K562 (cell line): ENCODE measurements around the gene LAPTM5. TPM values are rescaled to one million over a fixed set of nuclear protein-coding genes. Genes with fewer than 3 reads are reported as not detected.

Experiments
- CBX5 ChIP-seq: IDR thresholded peaks from 2 replicates; pipeline ENCODE4 v1.6.1; 2014; ENCODE audit warnings: low read depth, borderline replicate concordance
- HCFC1 ChIP-seq: IDR thresholded peaks from 2 replicates; pipeline ENCODE4 v1.6.1; 2012; ENCODE audit warnings: low read depth, low read length, improper control_type of control experiment
- HDGF ChIP-seq: fragments of 450-650 bp; IDR thresholded peaks from 2 replicates; pipeline ENCODE4 v1.6.1; 2016
- HNRNPK ChIP-seq: fragments of 200-400 bp; formaldehyde crosslinking; IDR thresholded peaks from one replicate; pipeline ENCODE4 v1.6.1; 2018; ENCODE audit warnings: mild to moderate bottlenecking, low read depth, low read length; ENCODE audit not compliant: poor library complexity, severe bottlenecking
- NFRKB ChIP-seq: fragments of 450-650 bp; IDR thresholded peaks from 2 replicates; pipeline ENCODE4 v1.6.1; 2016; ENCODE audit warnings: low read depth
- RBM15 ChIP-seq: fragments of 200-400 bp; formaldehyde crosslinking; IDR thresholded peaks from 2 replicates; pipeline ENCODE4 v1.6.1; 2018; ENCODE audit warnings: mild to moderate bottlenecking, low read length, moderate library complexity; ENCODE audit not compliant: insufficient read depth
- ZBTB49 ChIP-seq: sonication (generic); formaldehyde crosslinking; IDR thresholded peaks from 2 replicates; pipeline ENCODE4 v1.8.0; 2022; ENCODE audit warnings: missing genetic modification reagents, mild to moderate bottlenecking, borderline replicate concordance
- ZNF232 ChIP-seq: sonication (generic); formaldehyde crosslinking; IDR thresholded peaks from 2 replicates; pipeline ENCODE4 v1.8.0; 2022; ENCODE audit warnings: mild to moderate bottlenecking, missing genetic modification reagents
- ZNF561 ChIP-seq: fragments of 450-650 bp; formaldehyde crosslinking; conservative IDR thresholded peaks from 2 replicates; pipeline ENCODE4 v1.4.0; 2020; ENCODE audit warnings: mild to moderate bottlenecking, moderate library complexity
- polyA plus RNA-seq, 8 experiments: library from polyadenylated mRNA; depleted of rRNA in 4 of 8; stranded (reverse) in 5 of 8; unstranded in 3 of 8; fragments of >200 nt; fragmentation: Nextera tagmentation in 2 of 8; fragmentation: Illumina TruSeq in 1 of 8; extraction: Ambion mirVana in 2 of 8; extraction: Trizol in 1 of 8; gene quantifications; 2 replicates each; pipeline versions ENCODE4 v1.2.1 to v1.2.3, GENCODE V29; 2011 to 2014; ENCODE audit warnings: inconsistent platforms in 1 of 8, missing spikeins in 1 of 8
- total RNA-seq, 7 experiments: library from RNA; depleted of rRNA in 6 of 7; stranded (reverse); fragments of >200 nt in 6 of 7; fragmentation: Illumina TruSeq in 2 of 7; extraction: Trizol in 2 of 7; gene quantifications; 2 replicates each; pipeline versions ENCODE4 v1.2.1 to v1.2.3, GENCODE V29; 2011 to 2021; ENCODE audit warnings: low replicate concordance in 1 of 7
- TF ChIP-seq, protein P1 (sequence below): fragments of 250-450 bp; sonication (Bioruptor Pico); IDR thresholded peaks from 2 replicates; pipeline ENCODE4 v1.8.0; 2022; ENCODE audit warnings: moderate library complexity, mild to moderate bottlenecking, inconsistent platforms
- TF ChIP-seq, protein P2 (sequence below): fragments of 250-450 bp; sonication (Bioruptor Pico); IDR thresholded peaks from 2 replicates; pipeline ENCODE4 v1.4.0; 2020
- TF ChIP-seq, protein P3 (sequence below): fragments of 450-650 bp; formaldehyde crosslinking; IDR thresholded peaks from 2 replicates; pipeline ENCODE4 v1.4.0; 2022; ENCODE audit warnings: missing genetic modification characterization
- TF ChIP-seq, protein P4 (sequence below): sonication (generic); formaldehyde crosslinking; IDR thresholded peaks from 2 replicates; pipeline ENCODE4 v1.8.0; 2022; ENCODE audit warnings: missing genetic modification reagents, mild to moderate bottlenecking, borderline replicate concordance

Gene LAPTM5
- total and polyA plus RNA-seq, 9 of the 15 experiments (the other 6 are each of a cell fraction or from before 2014, with no cell fraction given) = 2.4 to 47.3 (median 20.3) TPM

- TF ChIP-seq, protein P1, sequence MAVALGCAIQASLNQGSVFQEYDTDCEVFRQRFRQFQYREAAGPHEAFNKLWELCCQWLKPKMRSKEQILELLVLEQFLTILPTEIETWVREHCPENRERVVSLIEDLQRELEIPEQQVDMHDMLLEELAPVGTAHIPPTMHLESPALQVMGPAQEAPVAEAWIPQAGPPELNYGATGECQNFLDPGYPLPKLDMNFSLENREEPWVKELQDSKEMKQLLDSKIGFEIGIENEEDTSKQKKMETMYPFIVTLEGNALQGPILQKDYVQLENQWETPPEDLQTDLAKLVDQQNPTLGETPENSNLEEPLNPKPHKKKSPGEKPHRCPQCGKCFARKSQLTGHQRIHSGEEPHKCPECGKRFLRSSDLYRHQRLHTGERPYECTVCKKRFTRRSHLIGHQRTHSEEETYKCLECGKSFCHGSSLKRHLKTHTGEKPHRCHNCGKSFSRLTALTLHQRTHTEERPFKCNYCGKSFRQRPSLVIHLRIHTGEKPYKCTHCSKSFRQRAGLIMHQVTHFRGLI = peak; percentile 77
- peak; percentile 89; the same call in 1 of the 2 replicates for TF ChIP-seq ZNF232
- no peak for TF ChIP-seq RBM15
- peak; percentile 39; the same call in 1 of the 2 replicates for TF ChIP-seq HDGF
- TF ChIP-seq, protein P2, sequence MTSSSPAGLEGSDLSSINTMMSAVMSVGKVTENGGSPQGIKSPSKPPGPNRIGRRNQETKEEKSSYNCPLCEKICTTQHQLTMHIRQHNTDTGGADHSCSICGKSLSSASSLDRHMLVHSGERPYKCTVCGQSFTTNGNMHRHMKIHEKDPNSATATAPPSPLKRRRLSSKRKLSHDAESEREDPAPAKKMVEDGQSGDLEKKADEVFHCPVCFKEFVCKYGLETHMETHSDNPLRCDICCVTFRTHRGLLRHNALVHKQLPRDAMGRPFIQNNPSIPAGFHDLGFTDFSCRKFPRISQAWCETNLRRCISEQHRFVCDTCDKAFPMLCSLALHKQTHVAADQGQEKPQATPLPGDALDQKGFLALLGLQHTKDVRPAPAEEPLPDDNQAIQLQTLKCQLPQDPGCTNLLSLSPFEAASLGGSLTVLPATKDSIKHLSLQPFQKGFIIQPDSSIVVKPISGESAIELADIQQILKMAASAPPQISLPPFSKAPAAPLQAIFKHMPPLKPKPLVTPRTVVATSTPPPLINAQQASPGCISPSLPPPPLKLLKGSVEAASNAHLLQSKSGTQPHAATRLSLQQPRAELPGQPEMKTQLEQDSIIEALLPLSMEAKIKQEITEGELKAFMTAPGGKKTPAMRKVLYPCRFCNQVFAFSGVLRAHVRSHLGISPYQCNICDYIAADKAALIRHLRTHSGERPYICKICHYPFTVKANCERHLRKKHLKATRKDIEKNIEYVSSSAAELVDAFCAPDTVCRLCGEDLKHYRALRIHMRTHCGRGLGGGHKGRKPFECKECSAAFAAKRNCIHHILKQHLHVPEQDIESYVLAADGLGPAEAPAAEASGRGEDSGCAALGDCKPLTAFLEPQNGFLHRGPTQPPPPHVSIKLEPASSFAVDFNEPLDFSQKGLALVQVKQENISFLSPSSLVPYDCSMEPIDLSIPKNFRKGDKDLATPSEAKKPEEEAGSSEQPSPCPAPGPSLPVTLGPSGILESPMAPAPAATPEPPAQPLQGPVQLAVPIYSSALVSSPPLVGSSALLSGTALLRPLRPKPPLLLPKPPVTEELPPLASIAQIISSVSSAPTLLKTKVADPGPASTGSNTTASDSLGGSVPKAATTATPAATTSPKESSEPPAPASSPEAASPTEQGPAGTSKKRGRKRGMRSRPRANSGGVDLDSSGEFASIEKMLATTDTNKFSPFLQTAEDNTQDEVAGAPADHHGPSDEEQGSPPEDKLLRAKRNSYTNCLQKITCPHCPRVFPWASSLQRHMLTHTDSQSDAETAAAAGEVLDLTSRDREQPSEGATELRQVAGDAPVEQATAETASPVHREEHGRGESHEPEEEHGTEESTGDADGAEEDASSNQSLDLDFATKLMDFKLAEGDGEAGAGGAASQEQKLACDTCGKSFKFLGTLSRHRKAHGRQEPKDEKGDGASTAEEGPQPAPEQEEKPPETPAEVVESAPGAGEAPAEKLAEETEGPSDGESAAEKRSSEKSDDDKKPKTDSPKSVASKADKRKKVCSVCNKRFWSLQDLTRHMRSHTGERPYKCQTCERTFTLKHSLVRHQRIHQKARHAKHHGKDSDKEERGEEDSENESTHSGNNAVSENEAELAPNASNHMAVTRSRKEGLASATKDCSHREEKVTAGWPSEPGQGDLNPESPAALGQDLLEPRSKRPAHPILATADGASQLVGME (CRISPR knock-in tag) = peak; percentile 61; the same call in 1 of the 2 replicates
- peak; percentile 97 for TF ChIP-seq NFRKB
- no peak for TF ChIP-seq HNRNPK
- TF ChIP-seq, protein P3, sequence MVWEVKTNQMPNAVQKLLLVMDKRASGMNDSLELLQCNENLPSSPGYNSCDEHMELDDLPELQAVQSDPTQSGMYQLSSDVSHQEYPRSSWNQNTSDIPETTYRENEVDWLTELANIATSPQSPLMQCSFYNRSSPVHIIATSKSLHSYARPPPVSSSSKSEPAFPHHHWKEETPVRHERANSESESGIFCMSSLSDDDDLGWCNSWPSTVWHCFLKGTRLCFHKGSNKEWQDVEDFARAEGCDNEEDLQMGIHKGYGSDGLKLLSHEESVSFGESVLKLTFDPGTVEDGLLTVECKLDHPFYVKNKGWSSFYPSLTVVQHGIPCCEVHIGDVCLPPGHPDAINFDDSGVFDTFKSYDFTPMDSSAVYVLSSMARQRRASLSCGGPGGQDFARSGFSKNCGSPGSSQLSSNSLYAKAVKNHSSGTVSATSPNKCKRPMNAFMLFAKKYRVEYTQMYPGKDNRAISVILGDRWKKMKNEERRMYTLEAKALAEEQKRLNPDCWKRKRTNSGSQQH (CRISPR knock-in tag) = peak; percentile 36
- TF ChIP-seq, protein P4, sequence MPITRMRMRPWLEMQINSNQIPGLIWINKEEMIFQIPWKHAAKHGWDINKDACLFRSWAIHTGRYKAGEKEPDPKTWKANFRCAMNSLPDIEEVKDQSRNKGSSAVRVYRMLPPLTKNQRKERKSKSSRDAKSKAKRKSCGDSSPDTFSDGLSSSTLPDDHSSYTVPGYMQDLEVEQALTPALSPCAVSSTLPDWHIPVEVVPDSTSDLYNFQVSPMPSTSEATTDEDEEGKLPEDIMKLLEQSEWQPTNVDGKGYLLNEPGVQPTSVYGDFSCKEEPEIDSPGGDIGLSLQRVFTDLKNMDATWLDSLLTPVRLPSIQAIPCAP (CRISPR knock-in tag) = peak; percentile 69; the same call in 1 of the 2 replicates
- 0 out of 2 replicates have a peak, but pooled peaks have one; percentile 45 for TF ChIP-seq ZNF561 (CRISPR knock-in tag)
- TF ChIP-seq ZBTB49 (CRISPR knock-in tag) = peak; percentile 87; the same call in 1 of the 2 replicates
- no peak for TF ChIP-seq HCFC1
- TF ChIP-seq CBX5 = 0 out of 2 replicates have a peak, but pooled peaks have one; percentile 57
Measured at GRCh38 chr1:30778154-30778978, 20.8 kb upstream of the LAPTM5 start (continued).
